Hepatocyte (in vitro differentiated cells): ENCODE measurements around the gene SLC8A2.

Experiments used
- EZH2 ChIP-seq: fragments of 200-600 bp; sonication (generic); IDR thresholded peaks from 2 replicates; pipeline ENCODE4 v1.6.1; 2016; ENCODE audit warnings: antibody characterized with exemption, mild to moderate bottlenecking, borderline replicate concordance
- TF ChIP-seq, protein P1 (sequence below): fragments of 200-600 bp; sonication (generic); IDR thresholded peaks from 2 replicates; pipeline ENCODE4 v1.5.1; 2016; ENCODE audit warnings: antibody characterized with exemption, mild to moderate bottlenecking; ENCODE audit not compliant: poor library complexity

DNA sequence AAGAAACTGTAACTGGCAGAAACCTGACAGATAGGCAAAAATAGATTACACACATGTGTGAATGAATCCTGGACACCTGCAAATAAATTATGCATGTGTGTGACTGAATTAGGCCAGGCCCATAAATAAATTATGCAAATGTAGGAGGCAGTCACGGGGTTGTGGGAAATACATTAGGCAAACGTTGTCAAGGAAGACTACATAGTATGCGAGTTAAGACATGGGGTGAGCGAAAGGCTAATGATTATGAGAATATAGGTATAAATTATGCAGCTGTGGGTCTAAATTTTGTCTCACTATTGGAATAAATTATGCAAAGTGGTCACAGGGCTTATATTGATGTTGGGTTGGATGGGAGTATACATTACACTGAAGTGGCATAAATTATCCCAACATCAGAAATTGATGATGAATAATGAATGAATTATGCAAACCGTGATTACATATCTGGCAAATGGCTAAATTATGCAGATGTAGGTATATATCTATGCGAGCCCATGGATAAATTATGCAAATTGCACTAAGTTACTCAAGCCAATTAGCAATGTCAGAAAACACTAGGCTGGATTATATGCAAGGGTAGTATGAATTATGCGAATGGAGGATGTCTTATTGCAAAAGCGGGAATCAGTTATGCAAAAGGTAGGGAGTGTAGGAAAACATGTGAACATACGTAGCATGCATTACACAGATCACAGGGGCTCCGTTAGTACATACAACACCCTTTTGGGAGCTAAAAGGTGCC lies 6.8 kb downstream of the SLC8A2 start:
- TF ChIP-seq EZH2: no peak
- TF ChIP-seq, protein P1, sequence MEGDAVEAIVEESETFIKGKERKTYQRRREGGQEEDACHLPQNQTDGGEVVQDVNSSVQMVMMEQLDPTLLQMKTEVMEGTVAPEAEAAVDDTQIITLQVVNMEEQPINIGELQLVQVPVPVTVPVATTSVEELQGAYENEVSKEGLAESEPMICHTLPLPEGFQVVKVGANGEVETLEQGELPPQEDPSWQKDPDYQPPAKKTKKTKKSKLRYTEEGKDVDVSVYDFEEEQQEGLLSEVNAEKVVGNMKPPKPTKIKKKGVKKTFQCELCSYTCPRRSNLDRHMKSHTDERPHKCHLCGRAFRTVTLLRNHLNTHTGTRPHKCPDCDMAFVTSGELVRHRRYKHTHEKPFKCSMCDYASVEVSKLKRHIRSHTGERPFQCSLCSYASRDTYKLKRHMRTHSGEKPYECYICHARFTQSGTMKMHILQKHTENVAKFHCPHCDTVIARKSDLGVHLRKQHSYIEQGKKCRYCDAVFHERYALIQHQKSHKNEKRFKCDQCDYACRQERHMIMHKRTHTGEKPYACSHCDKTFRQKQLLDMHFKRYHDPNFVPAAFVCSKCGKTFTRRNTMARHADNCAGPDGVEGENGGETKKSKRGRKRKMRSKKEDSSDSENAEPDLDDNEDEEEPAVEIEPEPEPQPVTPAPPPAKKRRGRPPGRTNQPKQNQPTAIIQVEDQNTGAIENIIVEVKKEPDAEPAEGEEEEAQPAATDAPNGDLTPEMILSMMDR: no peak
